Measurements from ENCODE around the gene TMC8.

TMC8 gene

DNA sequence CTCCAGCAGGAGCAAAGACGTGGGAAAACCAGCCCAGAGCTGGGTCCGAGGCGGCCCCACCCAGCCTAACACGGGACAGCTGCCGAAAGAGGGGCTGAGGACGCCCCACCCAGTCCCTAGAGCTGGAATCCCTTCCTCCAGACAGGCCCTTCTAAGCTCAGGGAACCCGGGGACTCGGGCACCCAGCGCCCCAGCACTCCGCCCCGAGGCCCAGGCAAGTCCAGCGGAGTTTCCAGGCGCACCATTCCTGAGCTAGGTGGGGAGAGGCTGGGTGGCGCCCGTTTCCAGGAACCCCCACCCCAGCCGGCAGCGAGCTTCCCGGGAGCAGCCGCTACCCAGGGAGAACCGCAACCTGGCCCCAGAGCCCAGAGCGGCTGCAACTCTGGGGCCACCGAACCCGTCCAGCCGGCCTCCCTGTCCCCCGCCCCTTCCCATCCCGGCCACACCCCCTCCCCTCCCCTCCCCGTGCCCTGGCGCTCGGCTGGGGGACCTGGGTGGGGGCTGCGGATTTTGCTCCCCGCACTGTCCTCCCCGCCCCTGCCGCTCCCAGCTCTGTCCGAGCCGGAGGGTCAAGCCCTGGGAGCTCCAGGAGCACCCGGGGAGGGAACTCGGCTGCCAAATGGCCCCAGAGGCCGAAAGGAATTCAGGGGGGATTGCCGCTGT lies 2.6 kb upstream of the TMC8 start:
- no peaks in the 10 kb centered on the region for H3K27me3 ChIP-seq (ENCODE audit: insufficient read depth, low read length, poor library complexity)
- peak overlapping the region; percentile 94 for H3K4me2 ChIP-seq (ENCODE audit: insufficient read depth, low read length)
- H3K36me3 ChIP-seq (ENCODE audit: insufficient read depth, low read length) = peaks cover 15% of the 10 kb centered on the region
- H3K4me1 ChIP-seq (ENCODE audit: insufficient read depth, low read length) = peaks cover 74% of the 10 kb centered on the region
- peaks cover 12% of the 10 kb centered on the region for H3K79me2 ChIP-seq (ENCODE audit: insufficient read depth, low read length)
- H4K20me1 ChIP-seq (ENCODE audit: insufficient read depth, low read length) = peaks cover 7% of the 10 kb centered on the region; the same call in 1 of the 2 replicates
- H2AFZ ChIP-seq (ENCODE audit: low read depth, low read length) = peak overlapping the region; percentile 76
- peak overlapping the region; percentile 35 to 71; a peak in 3 of 4 replicates for H3K4me3 ChIP-seq (ENCODE audit: low read depth in 1 of 2, low read length in 2 of 2)
- H3K9ac ChIP-seq (ENCODE audit: low read depth, low read length) = peak overlapping the region; percentile 70
- H3K27ac ChIP-seq (ENCODE audit: low read length) = peak overlapping the region; percentile 45
- no peak for ATAC-seq (ENCODE audit: insufficient read depth, low read depth)
- no peak for DNase-seq
- no peaks in the 10 kb centered on the region for H3K9me3 ChIP-seq (ENCODE audit: insufficient read depth, low read length, severe bottlenecking)
- no peak for TF ChIP-seq CTCF (IDR thresholded peaks at IDR 0.05; ENCODE audit: borderline replicate concordance, extremely low read depth, low read length, poor library complexity, severe bottlenecking)
- TF ChIP-seq EZH2 (IDR thresholded peaks at IDR 0.05; ENCODE audit: borderline replicate concordance, low read depth, low read length, severe bottlenecking) = no peak

DNA sequence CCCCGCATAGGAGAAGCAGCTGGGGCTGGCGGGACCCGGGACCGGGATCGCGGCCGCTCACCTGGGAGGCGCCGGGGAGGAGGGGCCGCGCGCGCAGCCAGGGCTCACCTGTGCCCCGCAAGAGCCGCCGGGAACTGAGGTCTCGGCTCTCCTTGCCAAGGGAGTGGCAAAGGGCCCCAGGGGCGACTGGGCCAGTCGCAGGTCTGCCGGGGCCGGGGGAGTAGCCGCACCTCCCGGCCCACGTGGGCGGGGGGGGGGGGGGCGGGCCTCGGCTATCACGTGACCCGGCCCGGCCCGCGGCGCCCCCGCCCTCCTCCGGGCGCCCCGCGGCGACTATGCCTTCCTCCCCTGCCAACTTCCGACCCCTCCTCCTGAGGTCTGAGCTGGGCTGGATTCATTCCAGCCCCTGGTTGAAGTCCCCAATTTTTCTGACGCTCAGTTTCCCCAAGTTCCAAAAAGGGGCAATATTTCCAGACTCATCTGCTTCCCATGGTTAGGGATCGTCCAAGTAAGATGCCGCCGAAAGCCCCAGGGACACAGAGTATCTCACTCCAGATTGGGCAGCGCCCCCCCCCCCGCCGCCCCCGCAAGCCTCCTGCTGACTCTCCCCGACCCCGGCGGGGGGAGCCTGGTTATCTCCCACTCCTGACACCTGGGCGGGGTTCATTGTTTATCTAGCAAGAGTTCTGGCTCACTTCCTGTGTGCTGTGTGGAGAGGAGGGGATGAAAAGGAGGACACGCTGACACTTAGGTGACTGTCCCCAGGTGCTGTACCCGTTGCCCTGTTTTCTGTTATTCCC lies 1.8 kb upstream of the TMC8 start, which contains the start of gene TMC6:
TSS of gene TMC6 (minus strand) at position 205 of the 800 bp plus-strand sequence. CDS start 1,923 bp downstream, outside the sequence.
- TF ChIP-seq EZH2 (IDR thresholded peaks at IDR 0.05; ENCODE audit: borderline replicate concordance, low read depth, low read length, severe bottlenecking) (no peak), CTCF (IDR thresholded peaks at IDR 0.05; ENCODE audit: borderline replicate concordance, extremely low read depth, low read length, poor library complexity, severe bottlenecking) (no peak)
- ATAC-seq (ENCODE audit: insufficient read depth, low read depth) = peak; percentile 24
- peak within 1 kb of the TSS; percentile 35 to 71; a peak in 3 of 4 replicates for H3K4me3 ChIP-seq (ENCODE audit: low read depth in 1 of 2, low read length in 2 of 2)
- no peaks in the 10 kb centered on the region for H3K27me3 ChIP-seq (ENCODE audit: insufficient read depth, low read length, poor library complexity)
- peaks cover 78% of the 10 kb centered on the region for H3K4me1 ChIP-seq (ENCODE audit: insufficient read depth, low read length)
- peak within 1 kb of the TSS; percentile 94 for H3K4me2 ChIP-seq (ENCODE audit: insufficient read depth, low read length)
- peaks cover 12% of the 10 kb centered on the region for H3K79me2 ChIP-seq (ENCODE audit: insufficient read depth, low read length)
- no peaks in the 10 kb centered on the region for H3K9me3 ChIP-seq (ENCODE audit: insufficient read depth, low read length, severe bottlenecking)
- H4K20me1 ChIP-seq (ENCODE audit: insufficient read depth, low read length) = peaks cover 15% of the 10 kb centered on the region
- H3K27ac ChIP-seq (ENCODE audit: low read length) = peak within 1 kb of the TSS; percentile 97
- DNase-seq = peak; percentile 83
- H3K9ac ChIP-seq (ENCODE audit: low read depth, low read length) = peak within 1 kb of the TSS; percentile 70
- H2AFZ ChIP-seq (ENCODE audit: low read depth, low read length) = peak within 1 kb of the TSS; percentile 76
- H3K36me3 ChIP-seq (ENCODE audit: insufficient read depth, low read length) = peaks cover 18% of the 10 kb centered on the region

GRCh38 chr17:78129351-78130089 lies 1.1 kb upstream of the TMC8 start:
- DNase-seq = peak; percentile 75
- Histone ChIP-seq H3K27me3 (ENCODE audit: insufficient read depth, low read length, poor library complexity) (no peaks in the 10 kb centered on the region), H3K9ac (ENCODE audit: low read depth, low read length) (peak overlapping the region; percentile 70), H3K4me3 (ENCODE audit: low read depth in 1 of 2, low read length in 2 of 2) (peak overlapping the region in 1 of 2 experiments; percentile 71; a peak in 2 of 4 replicates), H3K27ac (ENCODE audit: low read length) (peak overlapping the region; percentile 97), H3K9me3 (ENCODE audit: insufficient read depth, low read length, severe bottlenecking) (no peaks in the 10 kb centered on the region), H2AFZ (ENCODE audit: low read depth, low read length) (no peak overlapping the region), H3K4me2 (ENCODE audit: insufficient read depth, low read length) (peak overlapping the region; percentile 94), H3K79me2 (ENCODE audit: insufficient read depth, low read length) (peaks cover 12% of the 10 kb centered on the region), H3K4me1 (ENCODE audit: insufficient read depth, low read length) (peaks cover 82% of the 10 kb centered on the region), H4K20me1 (ENCODE audit: insufficient read depth, low read length) (peaks cover 22% of the 10 kb centered on the region), H3K36me3 (ENCODE audit: insufficient read depth, low read length) (peaks cover 22% of the 10 kb centered on the region)
- ATAC-seq (ENCODE audit: insufficient read depth, low read depth) = peak; percentile 3; the same call in 1 of the 3 replicates
- TF ChIP-seq CTCF (IDR thresholded peaks at IDR 0.05; ENCODE audit: borderline replicate concordance, extremely low read depth, low read length, poor library complexity, severe bottlenecking) (no peak), EZH2 (IDR thresholded peaks at IDR 0.05; ENCODE audit: borderline replicate concordance, low read depth, low read length, severe bottlenecking) (no peak)

Data from DND-41 (cell line).